ENCODE measurements around the gene OBP2B. TPM values are rescaled to one million over a fixed set of nuclear protein-coding genes. Genes with fewer than 3 reads are reported as not detected.

Gene OBP2B
- total and polyA plus RNA-seq, 2 donors (not counting 1 experiment from before 2014, with no cell fraction given): not detected

DNA sequence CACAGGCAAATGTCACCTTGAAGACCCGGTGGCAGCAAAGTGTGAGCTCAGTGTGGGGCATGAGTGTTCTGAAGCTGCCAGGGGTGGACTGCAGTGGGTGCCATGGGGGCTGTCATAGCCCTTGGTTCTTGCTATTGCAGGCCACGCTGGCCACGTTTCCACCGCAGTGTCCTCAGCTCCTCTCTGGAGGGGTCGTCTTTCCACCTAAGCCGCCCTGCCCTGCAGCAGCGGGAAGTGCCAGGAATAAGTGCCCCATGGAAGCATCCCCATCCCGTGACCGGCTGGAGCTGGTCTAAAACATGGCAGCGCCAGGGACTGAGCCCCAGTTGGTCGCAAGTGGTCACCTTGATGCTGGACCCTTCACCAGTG, 6.9 kb downstream of the OBP2B start:
- no peak for DNase-seq (ENCODE audit: low read depth in 2 of 2)

DNA sequence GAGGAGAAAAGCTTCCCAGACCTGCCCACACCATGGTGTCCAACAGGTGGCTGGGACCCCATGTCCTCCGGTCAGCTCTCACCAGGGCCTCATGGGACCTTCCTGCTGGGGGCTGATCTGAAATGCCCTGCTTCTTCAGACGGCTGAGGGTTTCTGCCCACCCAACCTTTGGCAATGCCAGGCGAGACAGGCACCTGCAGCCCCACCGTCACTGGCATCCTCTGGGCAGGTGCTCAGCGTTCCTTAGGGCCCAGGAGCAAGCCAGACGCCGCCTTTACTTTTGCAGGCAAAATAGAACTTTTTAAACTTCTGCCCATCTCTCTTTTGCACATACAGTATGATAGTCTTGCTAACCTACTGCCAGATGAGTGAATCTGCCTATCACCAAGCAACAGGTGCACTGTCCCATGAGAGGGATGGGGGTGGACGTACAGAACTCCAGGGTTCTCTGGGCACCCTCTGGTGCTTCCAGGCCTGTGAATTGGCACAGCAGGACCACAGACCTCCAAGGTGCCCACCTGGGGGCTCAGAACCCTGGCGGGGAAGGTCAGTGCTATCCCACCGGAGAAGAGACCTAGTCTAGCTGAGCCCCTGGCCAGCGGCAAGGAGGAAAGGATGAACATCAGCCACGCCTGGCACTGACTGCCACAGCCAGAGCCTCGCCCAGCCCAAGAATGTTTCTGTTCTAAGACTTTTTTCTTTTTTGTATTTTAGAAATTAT, 7.5 kb downstream of the OBP2B start:
- Histone ChIP-seq H2AFZ (ENCODE audit: low read length) (no peak overlapping the region), H3K27me3 (ENCODE audit: control insufficient read depth, insufficient read depth, low read length) (no peaks in the 10 kb centered on the region), H4K20me1 (ENCODE audit: control insufficient read depth, extremely low read depth, insufficient read depth, low read length) (no peaks in the 10 kb centered on the region), H3K4me3 (replicated peaks in 1 of 4; ENCODE audit: control extremely low read depth in 1 of 4, insufficient read depth in 1 of 4, low read depth in 3 of 4, low read length in 4 of 4) (no peak overlapping the region), H3K27ac (ENCODE audit: insufficient read depth, low read length) (no peak overlapping the region), H3K79me2 (ENCODE audit: control insufficient read depth, insufficient read depth, low read length) (no peaks in the 10 kb centered on the region), H3K4me2 (ENCODE audit: extremely low read depth, insufficient read depth, low read length) (no peak overlapping the region), H3K9me3 (ENCODE audit: control insufficient read depth, insufficient read depth, low read depth, low read length) (no peaks in the 10 kb centered on the region), H3K36me3 (ENCODE audit: control insufficient read depth, insufficient read depth, low read length) (no peaks in the 10 kb centered on the region), H3K9ac (ENCODE audit: insufficient read depth, low read length) (no peak overlapping the region), H3K4me1 (ENCODE audit: control insufficient read depth, extremely low read depth, insufficient read depth, low read length) (no peaks in the 10 kb centered on the region)
- TF ChIP-seq EZH2 (IDR thresholded peaks at IDR 0.05; ENCODE audit: low read length, missing control alignments): no peak
- TF ChIP-seq, protein P1, sequence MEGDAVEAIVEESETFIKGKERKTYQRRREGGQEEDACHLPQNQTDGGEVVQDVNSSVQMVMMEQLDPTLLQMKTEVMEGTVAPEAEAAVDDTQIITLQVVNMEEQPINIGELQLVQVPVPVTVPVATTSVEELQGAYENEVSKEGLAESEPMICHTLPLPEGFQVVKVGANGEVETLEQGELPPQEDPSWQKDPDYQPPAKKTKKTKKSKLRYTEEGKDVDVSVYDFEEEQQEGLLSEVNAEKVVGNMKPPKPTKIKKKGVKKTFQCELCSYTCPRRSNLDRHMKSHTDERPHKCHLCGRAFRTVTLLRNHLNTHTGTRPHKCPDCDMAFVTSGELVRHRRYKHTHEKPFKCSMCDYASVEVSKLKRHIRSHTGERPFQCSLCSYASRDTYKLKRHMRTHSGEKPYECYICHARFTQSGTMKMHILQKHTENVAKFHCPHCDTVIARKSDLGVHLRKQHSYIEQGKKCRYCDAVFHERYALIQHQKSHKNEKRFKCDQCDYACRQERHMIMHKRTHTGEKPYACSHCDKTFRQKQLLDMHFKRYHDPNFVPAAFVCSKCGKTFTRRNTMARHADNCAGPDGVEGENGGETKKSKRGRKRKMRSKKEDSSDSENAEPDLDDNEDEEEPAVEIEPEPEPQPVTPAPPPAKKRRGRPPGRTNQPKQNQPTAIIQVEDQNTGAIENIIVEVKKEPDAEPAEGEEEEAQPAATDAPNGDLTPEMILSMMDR (conservative IDR thresholded peaks at IDR 0.05 in 1 of 2, IDR thresholded peaks at IDR 0.05 in 1 of 2; ENCODE audit: low read depth in 1 of 2, low read length in 2 of 2): no peak
- DNase-seq (ENCODE audit: low read depth in 2 of 2): no peak

More for the DNA sequence above, 6.9 kb downstream of the OBP2B start:
- Histone ChIP-seq H3K4me2 (ENCODE audit: extremely low read depth, insufficient read depth, low read length) (no peak overlapping the region), H3K27me3 (ENCODE audit: control insufficient read depth, insufficient read depth, low read length) (no peaks in the 10 kb centered on the region), H3K27ac (ENCODE audit: insufficient read depth, low read length) (no peak overlapping the region), H3K4me1 (ENCODE audit: control insufficient read depth, extremely low read depth, insufficient read depth, low read length) (no peaks in the 10 kb centered on the region), H2AFZ (ENCODE audit: low read length) (no peak overlapping the region), H3K9me3 (ENCODE audit: control insufficient read depth, insufficient read depth, low read depth, low read length) (no peaks in the 10 kb centered on the region), H3K79me2 (ENCODE audit: control insufficient read depth, insufficient read depth, low read length) (no peaks in the 10 kb centered on the region), H3K9ac (ENCODE audit: insufficient read depth, low read length) (no peak overlapping the region), H3K36me3 (ENCODE audit: control insufficient read depth, insufficient read depth, low read length) (no peaks in the 10 kb centered on the region), H4K20me1 (ENCODE audit: control insufficient read depth, extremely low read depth, insufficient read depth, low read length) (no peaks in the 10 kb centered on the region), H3K4me3 (replicated peaks in 1 of 4; ENCODE audit: control extremely low read depth in 1 of 4, insufficient read depth in 1 of 4, low read depth in 3 of 4, low read length in 4 of 4) (no peak overlapping the region)
- TF ChIP-seq EZH2 (IDR thresholded peaks at IDR 0.05; ENCODE audit: low read length, missing control alignments): no peak
- TF ChIP-seq, protein P1 (conservative IDR thresholded peaks at IDR 0.05 in 1 of 2, IDR thresholded peaks at IDR 0.05 in 1 of 2; ENCODE audit: low read depth in 1 of 2, low read length in 2 of 2): no peak

DNA sequence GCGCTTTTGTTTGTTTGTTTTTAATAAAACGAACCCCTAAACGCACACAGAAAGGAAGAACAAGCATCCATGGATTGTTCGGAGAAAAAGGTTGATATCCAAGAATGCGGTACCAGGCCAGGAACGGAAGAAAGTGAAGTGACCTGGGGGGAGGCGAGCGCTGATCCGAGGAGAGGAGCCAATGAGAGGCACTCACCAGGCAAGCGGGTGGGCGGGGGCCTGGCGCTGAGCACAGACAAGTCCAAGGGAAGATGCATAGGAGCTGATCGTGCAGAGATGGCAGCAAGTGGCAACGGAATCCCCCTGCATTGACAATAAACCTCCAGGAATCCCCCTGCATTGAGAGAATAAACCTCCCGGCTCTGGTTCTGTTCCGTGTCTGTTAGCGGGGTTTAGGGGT, 8.4 kb downstream of the OBP2B start:
- Histone ChIP-seq H3K36me3 (ENCODE audit: control insufficient read depth, insufficient read depth, low read length) (no peaks in the 10 kb centered on the region), H3K4me3 (replicated peaks in 1 of 4; ENCODE audit: control extremely low read depth in 1 of 4, insufficient read depth in 1 of 4, low read depth in 3 of 4, low read length in 4 of 4) (no peak overlapping the region), H4K20me1 (ENCODE audit: control insufficient read depth, extremely low read depth, insufficient read depth, low read length) (no peaks in the 10 kb centered on the region), H3K9ac (ENCODE audit: insufficient read depth, low read length) (no peak overlapping the region), H3K4me2 (ENCODE audit: extremely low read depth, insufficient read depth, low read length) (no peak overlapping the region), H3K27me3 (ENCODE audit: control insufficient read depth, insufficient read depth, low read length) (no peaks in the 10 kb centered on the region), H3K9me3 (ENCODE audit: control insufficient read depth, insufficient read depth, low read depth, low read length) (no peaks in the 10 kb centered on the region), H3K27ac (ENCODE audit: insufficient read depth, low read length) (no peak overlapping the region), H3K79me2 (ENCODE audit: control insufficient read depth, insufficient read depth, low read length) (no peaks in the 10 kb centered on the region), H3K4me1 (ENCODE audit: control insufficient read depth, extremely low read depth, insufficient read depth, low read length) (no peaks in the 10 kb centered on the region), H2AFZ (ENCODE audit: low read length) (no peak overlapping the region)
- TF ChIP-seq, protein P1 (conservative IDR thresholded peaks at IDR 0.05 in 1 of 2, IDR thresholded peaks at IDR 0.05 in 1 of 2; ENCODE audit: low read depth in 1 of 2, low read length in 2 of 2): no peak
- no peak for TF ChIP-seq EZH2 (IDR thresholded peaks at IDR 0.05; ENCODE audit: low read length, missing control alignments)
- DNase-seq (ENCODE audit: low read depth in 2 of 2): no peak
